ENCODE data around the gene WNK4. TPM values are rescaled to one million over a fixed set of nuclear protein-coding genes. Genes with fewer than 3 reads are reported as not detected.

WNK4 gene
- total RNA-seq, 1 experiment from 2014 or later: 3.3 TPM

- H3K4me2 ChIP-seq (ENCODE audit: low read depth, low read length, poor library complexity, severe bottlenecking): peak within 1 kb of the TSS; percentile 92
- H3K9me3 ChIP-seq (ENCODE audit: low read length): no peaks in the 10 kb centered on the region
- H3K27me3 ChIP-seq (ENCODE audit: low read length): no peaks in the 10 kb centered on the region
- H3K36me3 ChIP-seq (ENCODE audit: insufficient read depth, low read length): peaks cover 28% of the 10 kb centered on the region
- peak within 1 kb of the TSS; percentile 38 for H2AFZ ChIP-seq (ENCODE audit: low read length)
- peak; percentile 96 for DNase-seq
- H3K9ac ChIP-seq (ENCODE audit: low read length): peak within 1 kb of the TSS; percentile 98
- no peaks in the 10 kb centered on the region for H3K9me2 ChIP-seq (replicated peaks; ENCODE audit: insufficient read depth, low read length)
- peak within 1 kb of the TSS; percentile 66 for H3K27ac ChIP-seq (ENCODE audit: low read length)
- H4K20me1 ChIP-seq (ENCODE audit: insufficient read depth, low read depth, low read length): peaks cover 18% of the 10 kb centered on the region; the same call in 1 of the 2 replicates
- peaks cover 19% of the 10 kb centered on the region for H3K4me1 ChIP-seq (ENCODE audit: low read length)
- H3K4me3 ChIP-seq (ENCODE audit: low read length): peak within 1 kb of the TSS; percentile 95
- H3K79me2 ChIP-seq (ENCODE audit: low read length): peaks cover 40% of the 10 kb centered on the region
These were observed 52.7 kb downstream of the WNK4 start, which contains the start of gene PSME3 for GRCh38 chr17:42832934-42833766. Gene PSME3, plus strand, starts transcription at chr17:42833397. Its CDS starts 235 bp downstream, at chr17:42833632.

- peak overlapping the region; percentile 38; the same call in 1 of the 2 replicates for H2AFZ ChIP-seq (ENCODE audit: low read length)
- no peaks in the 10 kb centered on the region for H3K9me2 ChIP-seq (replicated peaks; ENCODE audit: insufficient read depth, low read length)
- H3K4me1 ChIP-seq (ENCODE audit: low read length): peaks cover 19% of the 10 kb centered on the region
- H3K27ac ChIP-seq (ENCODE audit: low read length): peak overlapping the region; percentile 66
- peak overlapping the region; percentile 95 for H3K4me3 ChIP-seq (ENCODE audit: low read length)
- peak overlapping the region; percentile 98 for H3K9ac ChIP-seq (ENCODE audit: low read length)
- H3K9me3 ChIP-seq (ENCODE audit: low read length): no peaks in the 10 kb centered on the region
- no peak for DNase-seq
- H3K4me2 ChIP-seq (ENCODE audit: low read depth, low read length, poor library complexity, severe bottlenecking): peak overlapping the region; percentile 92
- peaks cover 40% of the 10 kb centered on the region for H3K79me2 ChIP-seq (ENCODE audit: low read length)
- H3K27me3 ChIP-seq (ENCODE audit: low read length): no peaks in the 10 kb centered on the region
- H3K36me3 ChIP-seq (ENCODE audit: insufficient read depth, low read length): peaks cover 34% of the 10 kb centered on the region
- H4K20me1 ChIP-seq (ENCODE audit: insufficient read depth, low read depth, low read length): peaks cover 18% of the 10 kb centered on the region; the same call in 1 of the 2 replicates
These were observed 53.5 kb downstream of the WNK4 start for GRCh38 chr17:42833767-42834422.

GRCh38 chr17:42835732-42836131, 55.3 kb downstream of the WNK4 start:
- peaks cover 40% of the 10 kb centered on the region for H3K36me3 ChIP-seq (ENCODE audit: insufficient read depth, low read length)
- H2AFZ ChIP-seq (ENCODE audit: low read length): no peak overlapping the region
- no peaks in the 10 kb centered on the region for H3K27me3 ChIP-seq (ENCODE audit: low read length)
- H3K9ac ChIP-seq (ENCODE audit: low read length): no peak overlapping the region
- no peaks in the 10 kb centered on the region for H3K9me3 ChIP-seq (ENCODE audit: low read length)
- no peak overlapping the region for H3K4me2 ChIP-seq (ENCODE audit: low read depth, low read length, poor library complexity, severe bottlenecking)
- peaks cover 23% of the 10 kb centered on the region; the same call in 1 of the 2 replicates for H4K20me1 ChIP-seq (ENCODE audit: insufficient read depth, low read depth, low read length)
- no peak for DNase-seq
- H3K4me1 ChIP-seq (ENCODE audit: low read length): peaks cover 19% of the 10 kb centered on the region
- no peaks in the 10 kb centered on the region for H3K9me2 ChIP-seq (replicated peaks; ENCODE audit: insufficient read depth, low read length)
- H3K27ac ChIP-seq (ENCODE audit: low read length): no peak overlapping the region
- H3K4me3 ChIP-seq (ENCODE audit: low read length): no peak overlapping the region
- peaks cover 40% of the 10 kb centered on the region for H3K79me2 ChIP-seq (ENCODE audit: low read length)

GRCh38 chr17:42841975-42842685, 61.7 kb downstream of the WNK4 start:
- Histone ChIP-seq H2AFZ (ENCODE audit: low read length) (no peak overlapping the region), H4K20me1 (ENCODE audit: insufficient read depth, low read depth, low read length) (peaks cover 36% of the 10 kb centered on the region; the same call in 1 of the 2 replicates), H3K36me3 (ENCODE audit: insufficient read depth, low read length) (peaks cover 55% of the 10 kb centered on the region), H3K4me3 (ENCODE audit: low read length) (no peak overlapping the region), H3K79me2 (ENCODE audit: low read length) (no peaks in the 10 kb centered on the region; the same call in 1 of the 2 replicates), H3K9ac (ENCODE audit: low read length) (no peak overlapping the region), H3K4me2 (ENCODE audit: low read depth, low read length, poor library complexity, severe bottlenecking) (no peak overlapping the region), H3K9me3 (ENCODE audit: low read length) (no peaks in the 10 kb centered on the region), H3K4me1 (ENCODE audit: low read length) (no peaks in the 10 kb centered on the region), H3K27me3 (ENCODE audit: low read length) (no peaks in the 10 kb centered on the region), H3K27ac (ENCODE audit: low read length) (no peak overlapping the region), H3K9me2 (replicated peaks; ENCODE audit: insufficient read depth, low read length) (no peaks in the 10 kb centered on the region)
- DNase-seq: no peak

- no peaks in the 10 kb centered on the region for H3K79me2 ChIP-seq (ENCODE audit: low read length)
- H3K4me2 ChIP-seq (ENCODE audit: low read depth, low read length, poor library complexity, severe bottlenecking): no peak overlapping the region
- H3K27me3 ChIP-seq (ENCODE audit: low read length): no peaks in the 10 kb centered on the region
- peaks cover 27% of the 10 kb centered on the region; the same call in 1 of the 2 replicates for H4K20me1 ChIP-seq (ENCODE audit: insufficient read depth, low read depth, low read length)
- no peaks in the 10 kb centered on the region for H3K9me3 ChIP-seq (ENCODE audit: low read length)
- H2AFZ ChIP-seq (ENCODE audit: low read length): no peak overlapping the region
- H3K9me2 ChIP-seq (replicated peaks; ENCODE audit: insufficient read depth, low read length): no peaks in the 10 kb centered on the region
- H3K4me3 ChIP-seq (ENCODE audit: low read length): no peak overlapping the region
- H3K27ac ChIP-seq (ENCODE audit: low read length): no peak overlapping the region
- H3K36me3 ChIP-seq (ENCODE audit: insufficient read depth, low read length): peaks cover 45% of the 10 kb centered on the region
- H3K9ac ChIP-seq (ENCODE audit: low read length): no peak overlapping the region
- H3K4me1 ChIP-seq (ENCODE audit: low read length): no peaks in the 10 kb centered on the region
- no peak for DNase-seq
These were observed 63.0 kb downstream of the WNK4 start for GRCh38 chr17:42843358-42843934.

GRCh38 chr17:42844271-42844670, 63.9 kb downstream of the WNK4 start, which contains the start of gene AOC2:
Gene AOC2, plus strand, starts transcription at chr17:42844580. Its CDS starts 47 bp downstream, at chr17:42844627.
- Histone ChIP-seq H3K36me3 (ENCODE audit: insufficient read depth, low read length) (peaks cover 37% of the 10 kb centered on the region), H3K4me3 (ENCODE audit: low read length) (no peak within 1 kb of the TSS), H3K9ac (ENCODE audit: low read length) (no peak within 1 kb of the TSS), H4K20me1 (ENCODE audit: insufficient read depth, low read depth, low read length) (peaks cover 26% of the 10 kb centered on the region; the same call in 1 of the 2 replicates), H3K9me3 (ENCODE audit: low read length) (no peaks in the 10 kb centered on the region), H2AFZ (ENCODE audit: low read length) (no peak within 1 kb of the TSS), H3K4me1 (ENCODE audit: low read length) (no peaks in the 10 kb centered on the region), H3K9me2 (replicated peaks; ENCODE audit: insufficient read depth, low read length) (no peaks in the 10 kb centered on the region), H3K4me2 (ENCODE audit: low read depth, low read length, poor library complexity, severe bottlenecking) (no peak within 1 kb of the TSS), H3K27ac (ENCODE audit: low read length) (no peak within 1 kb of the TSS), H3K79me2 (ENCODE audit: low read length) (no peaks in the 10 kb centered on the region), H3K27me3 (ENCODE audit: low read length) (no peaks in the 10 kb centered on the region)
- DNase-seq: no peak

GRCh38 chr17:42844761-42845555, 64.5 kb downstream of the WNK4 start:
- no peak for DNase-seq
- Histone ChIP-seq H4K20me1 (ENCODE audit: insufficient read depth, low read depth, low read length) (peaks cover 26% of the 10 kb centered on the region; the same call in 1 of the 2 replicates), H2AFZ (ENCODE audit: low read length) (no peak overlapping the region), H3K9me2 (replicated peaks; ENCODE audit: insufficient read depth, low read length) (no peaks in the 10 kb centered on the region), H3K4me1 (ENCODE audit: low read length) (no peaks in the 10 kb centered on the region), H3K27ac (ENCODE audit: low read length) (no peak overlapping the region), H3K79me2 (ENCODE audit: low read length) (no peaks in the 10 kb centered on the region), H3K9me3 (ENCODE audit: low read length) (no peaks in the 10 kb centered on the region), H3K27me3 (ENCODE audit: low read length) (no peaks in the 10 kb centered on the region), H3K4me2 (ENCODE audit: low read depth, low read length, poor library complexity, severe bottlenecking) (no peak overlapping the region), H3K4me3 (ENCODE audit: low read length) (no peak overlapping the region), H3K9ac (ENCODE audit: low read length) (no peak overlapping the region), H3K36me3 (ENCODE audit: insufficient read depth, low read length) (peaks cover 35% of the 10 kb centered on the region)
